GM23248 (cell line): ENCODE data around the gene COL26A1. TPM values are rescaled to one million over a fixed set of nuclear protein-coding genes. Genes with fewer than 3 reads are reported as not detected.

Source experiments
- DNase-seq: peaks from one replicate; pipeline ENCODE4 v3.0.0-alpha.2; 2015
- H2AFZ ChIP-seq: fragments of 200-600 bp; sonication (generic); 2 replicates; pipeline ENCODE4 v1.6.1; 2016; ENCODE audit warnings: antibody characterized with exemption
- H3F3A ChIP-seq: fragments of 200-600 bp; sonication (generic); 2 replicates; pipeline ENCODE4 v1.6.1; 2016; ENCODE audit warnings: mild to moderate bottlenecking, antibody characterized with exemption, mixed run types; ENCODE audit not compliant: insufficient read depth
- H3K27ac ChIP-seq: fragments of 200-600 bp; sonication (generic); 2 replicates; pipeline ENCODE4 v1.5.1; 2016; ENCODE audit warnings: mild to moderate bottlenecking
- H3K27me3 ChIP-seq: fragments of 200-600 bp; sonication (generic); replicated peaks from 2 replicates; pipeline ENCODE4 v1.6.1; 2016; ENCODE audit warnings: mild to moderate bottlenecking; ENCODE audit not compliant: insufficient read depth
- H3K36me3 ChIP-seq: fragments of 200-600 bp; sonication (generic); 2 replicates; pipeline ENCODE4 v1.6.1; 2016; ENCODE audit warnings: low read depth, mild to moderate bottlenecking
- H3K4me1 ChIP-seq: fragments of 200-600 bp; sonication (generic); 2 replicates; pipeline ENCODE4 v1.6.1; 2016; ENCODE audit warnings: mild to moderate bottlenecking; ENCODE audit not compliant: insufficient read depth
- H3K4me2 ChIP-seq: fragments of 200-600 bp; sonication (generic); one replicate; pipeline ENCODE4 v1.6.1; 2016; ENCODE audit warnings: mild to moderate bottlenecking; ENCODE audit not compliant: unreplicated experiment
- H3K4me3 ChIP-seq: fragments of 200-600 bp; sonication (generic); 2 replicates; pipeline ENCODE4 v1.5.1; 2016; ENCODE audit warnings: mild to moderate bottlenecking
- H3K79me2 ChIP-seq: fragments of 200-600 bp; sonication (generic); 2 replicates; pipeline ENCODE4 v1.6.1; 2016; ENCODE audit warnings: mild to moderate bottlenecking; ENCODE audit not compliant: insufficient read depth
- H3K9ac ChIP-seq: fragments of 200-600 bp; sonication (generic); 2 replicates; pipeline ENCODE4 v1.6.1; 2016; ENCODE audit warnings: mild to moderate bottlenecking
- H3K9me2 ChIP-seq: fragments of 200-600 bp; sonication (generic); 2 replicates; pipeline ENCODE4 v1.6.1; 2016; ENCODE audit warnings: mixed run types, mild to moderate bottlenecking, moderate library complexity; ENCODE audit not compliant: insufficient read depth
- H3K9me3 ChIP-seq: fragments of 200-600 bp; sonication (generic); one replicate; pipeline ENCODE4 v1.6.1; 2017; ENCODE audit warnings: low read depth
- H4K20me1 ChIP-seq: fragments of 200-600 bp; sonication (generic); 2 replicates; pipeline ENCODE4 v1.6.0; 2016; ENCODE audit not compliant: insufficient read depth
- EZH2 ChIP-seq: fragments of 200-600 bp; sonication (generic); IDR thresholded peaks from 2 replicates; pipeline ENCODE4 v1.6.1; 2018; ENCODE audit warnings: antibody characterized with exemption, mild to moderate bottlenecking; ENCODE audit not compliant: insufficient read depth, poor library complexity, severe bottlenecking
- EZH2phosphoT487 ChIP-seq: fragments of 200-600 bp; sonication (generic); IDR thresholded peaks from 2 replicates; pipeline ENCODE4 v1.6.1; 2018; ENCODE audit warnings: antibody characterized with exemption, moderate library complexity, mild to moderate bottlenecking, low read depth; ENCODE audit not compliant: insufficient read depth
- WGBS, 2 experiments: methylation state at CpG; one replicate each; pipeline ENCODE4 v1.1.6; 2015 to 2017; ENCODE audit warnings: low lambda C conversion rate in 2 of 2, low coverage in 1 of 2; ENCODE audit errors: missing lambda C conversion rate in 2 of 2; 5-methylcytosine and 5-hydroxymethylcytosine counted together
- in situ Hi-C: fragments of 300-500 bp; cut with MboI; formaldehyde crosslinking; loops from 2 replicates; pipeline ENCODE4 v1.15.0; 2020
- polyA plus RNA-seq: library from polyadenylated mRNA; unstranded; fragments of >200 nt; fragmentation: Nextera tagmentation; extraction: Ambion mirVana; gene quantifications from 2 replicates; pipeline ENCODE4 v1.2.1, GENCODE V29; 2016
- total RNA-seq: library from RNA; depleted of rRNA; stranded (reverse); fragments of >200 nt; shearing (Covaris generic); gene quantifications from 2 replicates; pipeline ENCODE4 v1.2.3, GENCODE V29; 2014

The COL26A1 gene
- total and polyA plus RNA-seq, 2 experiments from 2014 or later: not detected

DNA sequence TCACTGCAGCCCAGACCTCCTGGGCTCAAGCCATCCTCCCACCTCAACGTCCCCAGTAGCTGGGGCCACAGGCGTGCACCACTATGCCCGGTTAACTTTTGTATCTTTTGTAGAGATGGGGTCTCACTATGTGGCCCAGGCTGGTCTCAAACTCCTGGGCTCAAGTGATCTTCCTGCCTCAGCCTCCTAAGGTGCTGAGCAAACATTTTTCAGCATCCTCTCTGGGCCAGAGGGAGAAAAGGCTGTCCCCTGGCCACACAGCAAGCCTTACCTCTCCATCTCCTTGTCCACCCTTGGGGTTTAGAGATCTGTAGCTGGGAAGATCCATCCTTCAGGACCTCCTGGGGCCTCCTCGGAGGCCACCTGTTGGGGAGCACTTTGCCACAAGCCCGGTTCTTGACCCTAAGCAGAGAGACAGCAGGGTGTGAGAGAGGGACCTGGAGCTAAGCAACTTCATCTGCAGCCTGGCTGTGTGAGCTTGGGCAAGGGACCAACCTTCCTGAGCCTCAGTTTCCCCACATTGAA is 180.6 kb downstream of the COL26A1 start:
- in situ Hi-C loops: no loop called here
- Histone ChIP-seq H3K27ac (no peak overlapping the region), H3K36me3 (no peaks in the 10 kb centered on the region), H3K9ac (no peak overlapping the region), H3K4me3 (no peak overlapping the region), H3K4me2 (no peak overlapping the region), H4K20me1 (no peaks in the 10 kb centered on the region), H3K27me3 (no peaks in the 10 kb centered on the region; the same call in 1 of the 2 replicates), H3F3A (no peaks in the 10 kb centered on the region), H2AFZ (no peak overlapping the region), H3K4me1 (no peaks in the 10 kb centered on the region), H3K79me2 (no peaks in the 10 kb centered on the region), H3K9me2 (no peaks in the 10 kb centered on the region), H3K9me3 (no peaks in the 10 kb centered on the region)
- WGBS, 2 experiments: 25 to 30% methylated on average over 5 of the region's 5 CpGs
- no peak for DNase-seq
- TF ChIP-seq EZH2 (no peak), EZH2phosphoT487 (no peak)

DNA sequence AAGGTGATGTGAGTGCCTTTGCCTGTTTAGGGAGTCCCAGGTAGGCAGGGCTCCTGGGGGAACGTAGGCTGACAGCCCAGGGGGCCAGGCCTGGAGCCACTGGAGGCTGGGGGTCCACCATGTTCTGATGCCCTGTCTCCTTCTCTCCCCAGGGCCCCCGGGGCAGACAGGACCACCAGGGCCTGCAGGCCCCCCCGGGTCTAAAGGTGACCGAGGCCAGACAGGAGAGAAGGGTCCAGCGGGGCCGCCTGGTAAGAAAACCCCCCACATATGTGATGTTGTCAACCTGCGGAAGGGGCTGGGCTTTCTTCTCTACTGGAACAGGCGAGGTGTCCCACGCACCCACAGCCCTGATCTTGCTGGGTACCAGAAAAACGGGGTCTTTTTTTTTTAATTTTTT is 181.2 kb downstream of the COL26A1 start:
- Histone ChIP-seq H3K27me3 (no peaks in the 10 kb centered on the region; the same call in 1 of the 2 replicates), H3K9ac (no peak overlapping the region), H3K9me3 (no peaks in the 10 kb centered on the region), H3K4me1 (no peaks in the 10 kb centered on the region), H3K27ac (no peak overlapping the region), H3K4me3 (no peak overlapping the region), H3K4me2 (no peak overlapping the region), H4K20me1 (no peaks in the 10 kb centered on the region), H3K79me2 (no peaks in the 10 kb centered on the region), H3F3A (no peaks in the 10 kb centered on the region), H3K9me2 (no peaks in the 10 kb centered on the region), H3K36me3 (no peaks in the 10 kb centered on the region), H2AFZ (no peak overlapping the region)
- in situ Hi-C loops: no loop called here
- DNase-seq: no peak
- TF ChIP-seq EZH2phosphoT487: no peak
- no peak for TF ChIP-seq EZH2
- WGBS, 2 experiments: 78 to 86% methylated on average over 8 to 9 of the region's 10 CpGs

DNA sequence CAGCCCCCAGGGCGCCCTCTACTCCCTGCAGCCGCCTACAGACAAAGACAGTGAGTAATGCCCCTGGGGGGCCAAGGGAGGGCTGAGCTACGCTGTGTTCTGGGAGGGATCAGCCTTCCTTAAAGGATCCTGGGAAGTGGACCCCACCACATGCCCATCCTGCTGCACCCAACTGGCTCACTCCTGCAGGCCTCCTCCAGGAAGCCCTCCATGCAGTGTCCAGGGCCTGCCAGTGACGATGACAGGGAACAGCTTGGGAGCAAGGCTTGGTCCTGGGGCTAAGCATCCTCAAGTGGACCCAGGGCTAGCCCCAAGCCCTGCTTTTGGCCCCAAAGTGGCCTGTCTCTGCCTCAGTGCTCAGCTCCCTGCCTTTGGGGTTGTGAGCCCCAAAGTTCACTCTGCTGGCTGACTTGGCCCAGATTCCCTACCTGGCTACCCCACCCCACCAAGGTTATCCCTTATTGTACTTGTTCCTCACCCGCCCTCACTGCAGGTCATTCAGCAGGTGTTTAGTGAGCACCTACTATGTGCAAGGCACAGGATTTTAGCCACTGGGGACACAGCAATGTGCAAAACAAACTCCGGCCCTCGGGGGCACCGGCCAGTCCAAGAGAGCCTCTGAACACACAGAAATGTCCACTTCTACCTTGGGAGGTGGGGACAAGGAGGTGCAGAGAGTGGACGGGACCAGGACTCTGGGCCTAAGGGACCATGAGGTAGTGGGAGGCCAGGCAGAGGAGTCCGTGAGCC is 182.9 kb downstream of the COL26A1 start:
- 62 to 71% methylated on average over 9 to 10 of the region's 10 CpGs for WGBS, 2 experiments
- H3K4me2 ChIP-seq: no peak overlapping the region
- H3K9me3 ChIP-seq: no peaks in the 10 kb centered on the region
- H3K4me3 ChIP-seq: no peak overlapping the region
- H3K9me2 ChIP-seq: no peaks in the 10 kb centered on the region
- TF ChIP-seq EZH2phosphoT487 (no peak), EZH2 (no peak)
- H3K4me1 ChIP-seq: no peaks in the 10 kb centered on the region
- no peak overlapping the region for H2AFZ ChIP-seq
- no peaks in the 10 kb centered on the region; the same call in 1 of the 2 replicates for H3K27me3 ChIP-seq
- H3K79me2 ChIP-seq: no peaks in the 10 kb centered on the region
- H3F3A ChIP-seq: no peaks in the 10 kb centered on the region
- in situ Hi-C loops: no loop called here
- no peaks in the 10 kb centered on the region for H4K20me1 ChIP-seq
- H3K9ac ChIP-seq: no peak overlapping the region
- no peak for DNase-seq
- H3K36me3 ChIP-seq: no peaks in the 10 kb centered on the region
- no peak overlapping the region for H3K27ac ChIP-seq

DNA sequence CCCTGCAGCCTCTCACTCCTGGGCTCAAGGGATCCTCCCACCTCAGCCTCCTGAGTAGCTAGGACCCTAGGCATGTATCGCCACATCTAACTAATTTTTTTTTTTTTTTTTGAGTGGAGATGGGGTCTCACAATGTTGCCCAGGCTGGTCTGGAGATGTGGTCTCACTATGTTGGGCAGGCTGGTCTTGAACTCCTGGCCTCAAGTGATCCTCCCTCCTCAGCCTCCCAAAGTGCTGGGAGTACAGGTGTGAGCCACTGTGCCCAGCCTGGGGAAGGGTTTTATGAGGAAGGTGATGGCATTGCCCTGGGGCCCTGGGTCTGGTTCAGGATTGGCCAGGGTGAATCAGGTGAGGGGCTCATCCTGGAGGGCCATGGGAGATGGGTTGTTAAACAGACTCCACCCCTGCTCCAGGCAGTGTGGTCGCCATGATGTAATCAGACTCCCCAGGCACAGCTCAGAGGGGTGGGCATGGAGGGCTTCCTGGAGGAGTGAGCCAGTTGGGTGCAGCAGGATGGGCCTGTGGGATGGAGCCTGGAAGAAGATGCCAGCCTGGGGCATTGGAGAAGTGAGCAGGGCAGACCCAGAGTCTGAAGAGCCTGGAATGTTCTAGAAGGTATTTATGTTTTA is 183.7 kb downstream of the COL26A1 start:
- Histone ChIP-seq H3K9ac (no peak overlapping the region), H3K4me1 (no peaks in the 10 kb centered on the region), H4K20me1 (no peaks in the 10 kb centered on the region), H3K79me2 (no peaks in the 10 kb centered on the region), H3K27me3 (no peaks in the 10 kb centered on the region; the same call in 1 of the 2 replicates), H2AFZ (no peak overlapping the region), H3F3A (no peaks in the 10 kb centered on the region), H3K36me3 (no peaks in the 10 kb centered on the region), H3K9me3 (no peaks in the 10 kb centered on the region), H3K4me2 (no peak overlapping the region), H3K4me3 (no peak overlapping the region), H3K27ac (no peak overlapping the region), H3K9me2 (no peaks in the 10 kb centered on the region)
- DNase-seq: no peak
- TF ChIP-seq EZH2: no peak
- TF ChIP-seq EZH2phosphoT487: no peak
- in situ Hi-C loops: no loop called here
- 85 to 92% methylated on average over 2 of the region's 2 CpGs for WGBS, 2 experiments
